HepG2 (cell line): ENCODE measurements around the gene CALHM5. TPM values are rescaled to one million over a fixed set of nuclear protein-coding genes. Genes with fewer than 3 reads are reported as not detected.

Source experiments
- CREM ChIP-seq, 2 experiments: sonication (generic) in 1 of 2; formaldehyde crosslinking in 1 of 2; IDR thresholded peaks; 2 replicates each; pipeline versions ENCODE4 v1.4.0 to v1.6.1; 2016 to 2020; ENCODE audit warnings: antibody characterized with exemption in 1 of 2, mild to moderate bottlenecking in 1 of 2, missing genetic modification reagents in 1 of 2
- DNMT3B ChIP-seq: conservative IDR thresholded peaks from 2 replicates; pipeline ENCODE4 v1.6.1; 2016; ENCODE audit warnings: missing biosample characterization, control low read depth
- MATR3 ChIP-seq: sonication (generic); formaldehyde crosslinking; IDR thresholded peaks from 2 replicates; pipeline ENCODE4 v1.4.0; 2020; ENCODE audit warnings: missing genetic modification reagents
- MEIS1 ChIP-seq: sonication (generic); formaldehyde crosslinking; IDR thresholded peaks from 2 replicates; pipeline ENCODE4 v1.9.0; 2021; ENCODE audit warnings: mild to moderate bottlenecking, missing genetic modification reagents, moderate library complexity, borderline replicate concordance
- PCBP2 ChIP-seq: fragments of 200-400 bp; formaldehyde crosslinking; optimal IDR thresholded peaks from 2 replicates; pipeline ENCODE3; 2018; ENCODE audit warnings: low read length, low read depth; ENCODE audit not compliant: poor library complexity, severe bottlenecking
- RBAK ChIP-seq: sonication (generic); formaldehyde crosslinking; IDR thresholded peaks from 2 replicates; pipeline ENCODE4 v1.5.1; 2020; ENCODE audit warnings: mild to moderate bottlenecking, missing genetic modification reagents
- RNF2 ChIP-seq: fragments of 450-650 bp; conservative IDR thresholded peaks from 2 replicates; pipeline ENCODE4 v1.6.1; 2016; ENCODE audit warnings: low read depth
- SAFB2 ChIP-seq: sonication (generic); formaldehyde crosslinking; IDR thresholded peaks from 2 replicates; pipeline ENCODE4 v1.5.1; 2020; ENCODE audit warnings: missing genetic modification reagents, low read depth, mild to moderate bottlenecking, borderline replicate concordance
- SMAD3 ChIP-seq: sonication (generic); formaldehyde crosslinking; IDR thresholded peaks from 2 replicates; pipeline ENCODE4 v1.4.0; 2020; ENCODE audit warnings: missing genetic modification reagents
- TBL1XR1 ChIP-seq: fragments of 150-350 bp; IDR thresholded peaks from 2 replicates; pipeline ENCODE4 v1.6.1; 2014; ENCODE audit warnings: borderline replicate concordance, low read length; ENCODE audit not compliant: partially characterized antibody
- ZNF263 ChIP-seq: sonication (generic); formaldehyde crosslinking; IDR thresholded peaks from 2 replicates; pipeline ENCODE4 v1.4.0; 2020; ENCODE audit warnings: missing genetic modification reagents
- ZSCAN12 ChIP-seq: sonication (generic); formaldehyde crosslinking; IDR thresholded peaks from 2 replicates; pipeline ENCODE4 v1.9.0; 2021; ENCODE audit warnings: mild to moderate bottlenecking, missing genetic modification reagents
- ZSCAN21 ChIP-seq: sonication (generic); formaldehyde crosslinking; IDR thresholded peaks from 2 replicates; pipeline ENCODE4 v1.8.0; 2022; ENCODE audit warnings: mild to moderate bottlenecking, missing genetic modification reagents, moderate library complexity, borderline replicate concordance
- polyA plus RNA-seq, 8 experiments: library from polyadenylated mRNA; depleted of rRNA in 3 of 8; stranded (reverse) in 7 of 8; unstranded in 1 of 8; fragments of >200 nt; fragmentation: Illumina TruSeq in 4 of 8; extraction: Trizol in 4 of 8; gene quantifications; 2 replicates each; pipeline versions ENCODE4 v1.2.1 to v1.2.3, GENCODE V29; 2011 to 2016; ENCODE audit warnings: low read depth in 4 of 8, missing spikeins in 1 of 8, mixed read lengths in 1 of 8; ENCODE audit not compliant: insufficient read depth in 1 of 8
- total RNA-seq, 5 experiments: library from RNA; depleted of rRNA; stranded (reverse); fragments of >200 nt; fragmentation: Illumina TruSeq; extraction: Trizol; gene quantifications; 2 replicates each; pipeline ENCODE4 v1.2.3, GENCODE V29; 2016; ENCODE audit warnings: low read depth in 1 of 5
- TF ChIP-seq, protein P1 (sequence below): sonication (generic); formaldehyde crosslinking; IDR thresholded peaks from 2 replicates; pipeline ENCODE4 v1.4.0; 2020; ENCODE audit warnings: missing genetic modification reagents, borderline replicate concordance
- TF ChIP-seq, protein P2 (sequence below): fragments of 450-650 bp; IDR thresholded peaks from 2 replicates; pipeline ENCODE4 v1.6.1; 2016
- TF ChIP-seq, protein P3 (sequence below): IDR thresholded peaks from 2 replicates; pipeline ENCODE4 v1.6.1; 2016; ENCODE audit warnings: missing compliant biosample characterization, missing genetic modification reagents, borderline replicate concordance
- TF ChIP-seq, protein P4 (sequence below): sonication (generic); formaldehyde crosslinking; IDR thresholded peaks from 2 replicates; pipeline ENCODE4 v1.4.0; 2020; ENCODE audit warnings: missing genetic modification reagents
- TF ChIP-seq, protein P5 (sequence below): sonication (generic); formaldehyde crosslinking; IDR thresholded peaks from 2 replicates; pipeline ENCODE4 v1.5.0; 2020; ENCODE audit warnings: missing genetic modification reagents

CALHM5 gene
- total and polyA plus RNA-seq, 2 of the 13 experiments (the other 11 are each of a cell fraction or from before 2014, with no cell fraction given), result not detected

DNA sequence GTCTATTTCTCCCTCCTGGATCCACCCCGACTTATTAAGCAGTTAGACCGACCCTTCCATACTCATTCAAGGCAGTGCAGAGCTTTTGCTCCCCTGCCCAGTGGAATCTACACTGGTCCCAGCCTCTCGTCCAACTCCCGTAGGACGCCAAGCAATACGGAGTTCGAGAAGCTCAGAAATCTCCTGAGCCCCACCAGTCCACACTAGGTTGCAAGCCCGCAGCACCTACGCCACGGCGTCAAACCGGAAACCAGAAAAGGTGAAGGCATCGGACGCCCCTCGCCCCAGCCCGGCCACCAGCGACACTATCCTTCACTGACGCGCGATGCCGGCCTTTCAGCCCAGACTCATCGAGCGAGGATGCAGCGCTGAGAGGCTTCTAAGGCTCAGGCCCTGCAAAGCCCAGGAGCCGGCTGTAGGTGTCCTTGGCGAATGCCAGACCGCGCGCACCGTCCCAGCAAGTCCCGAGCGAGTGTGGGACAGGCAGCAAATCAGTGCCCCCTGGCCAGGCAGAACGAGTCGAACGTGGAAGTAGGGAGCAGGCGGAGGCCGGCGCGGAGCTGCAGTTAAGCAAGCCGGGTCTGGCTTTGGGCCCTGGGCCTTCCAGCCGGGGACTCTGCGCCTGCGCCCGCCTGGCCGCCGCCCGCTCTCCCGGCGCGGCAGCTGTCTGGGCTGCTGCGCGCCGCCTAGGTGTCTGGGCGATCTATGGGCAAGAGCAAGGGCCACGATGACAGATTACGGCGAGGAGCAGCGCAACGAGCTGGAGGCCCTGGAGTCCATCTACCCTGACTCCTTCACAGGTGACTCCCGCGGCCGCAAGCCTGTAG lies 59.6 kb downstream of the CALHM5 start, which contains the start of gene RWDD1 (continued):
- TF ChIP-seq, protein P1, sequence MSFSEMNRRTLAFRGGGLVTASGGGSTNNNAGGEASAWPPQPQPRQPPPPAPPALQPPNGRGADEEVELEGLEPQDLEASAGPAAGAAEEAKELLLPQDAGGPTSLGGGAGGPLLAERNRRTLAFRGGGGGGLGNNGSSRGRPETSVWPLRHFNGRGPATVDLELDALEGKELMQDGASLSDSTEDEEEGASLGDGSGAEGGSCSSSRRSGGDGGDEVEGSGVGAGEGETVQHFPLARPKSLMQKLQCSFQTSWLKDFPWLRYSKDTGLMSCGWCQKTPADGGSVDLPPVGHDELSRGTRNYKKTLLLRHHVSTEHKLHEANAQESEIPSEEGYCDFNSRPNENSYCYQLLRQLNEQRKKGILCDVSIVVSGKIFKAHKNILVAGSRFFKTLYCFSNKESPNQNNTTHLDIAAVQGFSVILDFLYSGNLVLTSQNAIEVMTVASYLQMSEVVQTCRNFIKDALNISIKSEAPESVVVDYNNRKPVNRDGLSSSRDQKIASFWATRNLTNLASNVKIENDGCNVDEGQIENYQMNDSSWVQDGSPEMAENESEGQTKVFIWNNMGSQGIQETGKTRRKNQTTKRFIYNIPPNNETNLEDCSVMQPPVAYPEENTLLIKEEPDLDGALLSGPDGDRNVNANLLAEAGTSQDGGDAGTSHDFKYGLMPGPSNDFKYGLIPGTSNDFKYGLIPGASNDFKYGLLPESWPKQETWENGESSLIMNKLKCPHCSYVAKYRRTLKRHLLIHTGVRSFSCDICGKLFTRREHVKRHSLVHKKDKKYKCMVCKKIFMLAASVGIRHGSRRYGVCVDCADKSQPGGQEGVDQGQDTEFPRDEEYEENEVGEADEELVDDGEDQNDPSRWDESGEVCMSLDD (CRISPR knock-in tag), result no peak; the same call in 1 of the 2 replicates
- TF ChIP-seq DNMT3B (CRISPR knock-in tag) (peak; percentile 35; the same call in 1 of the 2 replicates), CREM (IDR thresholded peaks at IDR 0.05) (peak; percentile 93), CREM (CRISPR knock-in tag; IDR thresholded peaks at IDR 0.05) (no peak), TBL1XR1 (peak; percentile 84), MATR3 (CRISPR knock-in tag) (no peak), SMAD3 (CRISPR knock-in tag) (peak; percentile 97), ZSCAN12 (no peak), ZSCAN21 (CRISPR knock-in tag) (peak; percentile 95), RBAK (no peak), SAFB2 (CRISPR knock-in tag) (peak; percentile 99), MEIS1 (CRISPR knock-in tag) (peak; percentile 99; the same call in 1 of the 2 replicates), PCBP2 (no peak), RNF2 (peak; percentile 92), ZNF263 (CRISPR knock-in tag) (peak; percentile 50; the same call in 1 of the 2 replicates)
- TF ChIP-seq, protein P2, sequence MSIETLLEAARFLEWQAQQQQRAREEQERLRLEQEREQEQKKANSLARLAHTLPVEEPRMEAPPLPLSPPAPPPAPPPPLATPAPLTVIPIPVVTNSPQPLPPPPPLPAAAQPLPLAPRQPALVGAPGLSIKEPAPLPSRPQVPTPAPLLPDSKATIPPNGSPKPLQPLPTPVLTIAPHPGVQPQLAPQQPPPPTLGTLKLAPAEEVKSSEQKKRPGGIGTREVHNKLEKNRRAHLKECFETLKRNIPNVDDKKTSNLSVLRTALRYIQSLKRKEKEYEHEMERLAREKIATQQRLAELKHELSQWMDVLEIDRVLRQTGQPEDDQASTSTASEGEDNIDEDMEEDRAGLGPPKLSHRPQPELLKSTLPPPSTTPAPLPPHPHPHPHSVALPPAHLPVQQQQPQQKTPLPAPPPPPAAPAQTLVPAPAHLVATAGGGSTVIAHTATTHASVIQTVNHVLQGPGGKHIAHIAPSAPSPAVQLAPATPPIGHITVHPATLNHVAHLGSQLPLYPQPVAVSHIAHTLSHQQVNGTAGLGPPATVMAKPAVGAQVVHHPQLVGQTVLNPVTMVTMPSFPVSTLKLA, result peak; percentile 65; the same call in 1 of the 2 replicates
- TF ChIP-seq, protein P3, sequence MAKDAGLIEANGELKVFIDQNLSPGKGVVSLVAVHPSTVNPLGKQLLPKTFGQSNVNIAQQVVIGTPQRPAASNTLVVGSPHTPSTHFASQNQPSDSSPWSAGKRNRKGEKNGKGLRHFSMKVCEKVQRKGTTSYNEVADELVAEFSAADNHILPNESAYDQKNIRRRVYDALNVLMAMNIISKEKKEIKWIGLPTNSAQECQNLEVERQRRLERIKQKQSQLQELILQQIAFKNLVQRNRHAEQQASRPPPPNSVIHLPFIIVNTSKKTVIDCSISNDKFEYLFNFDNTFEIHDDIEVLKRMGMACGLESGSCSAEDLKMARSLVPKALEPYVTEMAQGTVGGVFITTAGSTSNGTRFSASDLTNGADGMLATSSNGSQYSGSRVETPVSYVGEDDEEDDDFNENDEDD (CRISPR knock-in tag), result peak; percentile 83; the same call in 1 of the 2 replicates
- TF ChIP-seq, protein P4, sequence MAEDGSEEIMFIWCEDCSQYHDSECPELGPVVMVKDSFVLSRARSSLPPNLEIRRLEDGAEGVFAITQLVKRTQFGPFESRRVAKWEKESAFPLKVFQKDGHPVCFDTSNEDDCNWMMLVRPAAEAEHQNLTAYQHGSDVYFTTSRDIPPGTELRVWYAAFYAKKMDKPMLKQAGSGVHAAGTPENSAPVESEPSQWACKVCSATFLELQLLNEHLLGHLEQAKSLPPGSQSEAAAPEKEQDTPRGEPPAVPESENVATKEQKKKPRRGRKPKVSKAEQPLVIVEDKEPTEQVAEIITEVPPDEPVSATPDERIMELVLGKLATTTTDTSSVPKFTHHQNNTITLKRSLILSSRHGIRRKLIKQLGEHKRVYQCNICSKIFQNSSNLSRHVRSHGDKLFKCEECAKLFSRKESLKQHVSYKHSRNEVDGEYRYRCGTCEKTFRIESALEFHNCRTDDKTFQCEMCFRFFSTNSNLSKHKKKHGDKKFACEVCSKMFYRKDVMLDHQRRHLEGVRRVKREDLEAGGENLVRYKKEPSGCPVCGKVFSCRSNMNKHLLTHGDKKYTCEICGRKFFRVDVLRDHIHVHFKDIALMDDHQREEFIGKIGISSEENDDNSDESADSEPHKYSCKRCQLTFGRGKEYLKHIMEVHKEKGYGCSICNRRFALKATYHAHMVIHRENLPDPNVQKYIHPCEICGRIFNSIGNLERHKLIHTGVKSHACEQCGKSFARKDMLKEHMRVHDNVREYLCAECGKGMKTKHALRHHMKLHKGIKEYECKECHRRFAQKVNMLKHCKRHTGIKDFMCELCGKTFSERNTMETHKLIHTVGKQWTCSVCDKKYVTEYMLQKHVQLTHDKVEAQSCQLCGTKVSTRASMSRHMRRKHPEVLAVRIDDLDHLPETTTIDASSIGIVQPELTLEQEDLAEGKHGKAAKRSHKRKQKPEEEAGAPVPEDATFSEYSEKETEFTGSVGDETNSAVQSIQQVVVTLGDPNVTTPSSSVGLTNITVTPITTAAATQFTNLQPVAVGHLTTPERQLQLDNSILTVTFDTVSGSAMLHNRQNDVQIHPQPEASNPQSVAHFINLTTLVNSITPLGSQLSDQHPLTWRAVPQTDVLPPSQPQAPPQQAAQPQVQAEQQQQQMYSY, result peak; percentile 70; the same call in 1 of the 2 replicates
- TF ChIP-seq, protein P5, sequence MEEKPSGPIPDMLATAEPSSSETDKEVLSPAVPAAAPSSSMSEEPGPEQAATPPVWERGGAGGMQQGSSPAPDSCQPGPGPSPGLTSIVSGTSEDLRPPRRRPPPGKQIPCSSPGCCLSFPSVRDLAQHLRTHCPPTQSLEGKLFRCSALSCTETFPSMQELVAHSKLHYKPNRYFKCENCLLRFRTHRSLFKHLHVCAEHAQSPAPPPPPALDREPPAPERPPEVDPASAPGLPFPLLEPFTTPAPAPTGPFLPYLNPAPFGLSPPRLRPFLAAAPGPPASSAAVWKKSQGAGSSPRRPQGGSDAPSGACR (CRISPR knock-in tag), result peak; percentile 97
